AG09319 (cell line): ENCODE data around the gene COL6A3.

ENCODE experiments used
- DNase-seq: peaks from one replicate; pipeline ENCODE4 v3.0.0-alpha.2; 2010; ENCODE audit warnings: low read depth; ENCODE audit errors: extremely low read depth
- CTCF ChIP-seq: IDR thresholded peaks from 2 replicates; pipeline ENCODE4 v1.5.1; 2011; ENCODE audit warnings: low read depth, mild to moderate bottlenecking, inconsistent platforms, low read length, moderate library complexity

The COL6A3 gene

GRCh38 chr2:237405605-237406004 is 8.4 kb downstream of the COL6A3 start:
- no peak for DNase-seq
- no peak for TF ChIP-seq CTCF

DNA sequence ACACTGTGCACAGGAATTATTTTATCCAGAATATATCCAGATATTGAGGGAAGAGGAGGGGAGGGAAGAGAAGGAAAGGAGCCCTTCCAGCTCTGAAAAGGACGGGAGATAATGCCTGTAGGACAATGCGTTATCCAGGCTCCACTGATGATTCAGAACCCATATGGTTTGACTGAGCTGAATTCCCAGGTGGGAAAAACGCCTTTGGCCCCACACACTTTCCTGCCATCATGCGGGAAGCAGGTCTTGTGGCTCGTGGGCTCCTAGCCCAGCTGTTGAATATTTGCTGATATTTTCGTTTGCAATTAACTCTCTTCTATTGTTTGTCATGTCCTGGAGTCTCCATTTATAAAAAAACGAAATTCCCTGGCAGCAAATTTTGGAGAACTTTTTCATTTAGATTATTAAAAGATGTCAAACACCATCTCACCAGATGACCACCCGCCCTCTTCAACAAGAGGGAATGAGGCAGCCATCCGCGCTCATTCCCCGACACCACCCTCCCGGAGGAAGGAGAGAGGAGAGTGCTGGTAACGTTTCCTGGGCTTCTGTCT is 8.9 kb downstream of the COL6A3 start:
- no peak for TF ChIP-seq CTCF
- no peak for DNase-seq

DNA sequence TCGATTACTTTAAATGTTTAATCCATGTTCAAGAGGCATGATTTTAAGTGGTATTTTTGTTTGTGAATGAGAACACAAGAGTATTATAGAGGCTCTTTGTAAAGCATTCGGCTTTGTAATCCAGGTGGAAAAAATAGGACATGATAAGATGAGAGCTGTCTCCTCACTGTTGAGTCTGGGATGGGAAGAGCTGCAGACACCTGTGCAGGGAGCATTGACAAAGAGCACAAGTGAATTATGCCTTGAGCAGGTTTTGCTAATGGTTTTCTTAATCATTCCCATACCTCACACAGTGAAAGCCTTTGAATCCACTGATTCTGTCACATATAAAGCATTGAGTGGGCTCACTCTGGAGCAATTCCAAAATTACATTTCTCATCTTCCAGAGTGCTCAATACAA is 9.6 kb downstream of the COL6A3 start:
- no peak for DNase-seq
- TF ChIP-seq CTCF: no peak

DNA sequence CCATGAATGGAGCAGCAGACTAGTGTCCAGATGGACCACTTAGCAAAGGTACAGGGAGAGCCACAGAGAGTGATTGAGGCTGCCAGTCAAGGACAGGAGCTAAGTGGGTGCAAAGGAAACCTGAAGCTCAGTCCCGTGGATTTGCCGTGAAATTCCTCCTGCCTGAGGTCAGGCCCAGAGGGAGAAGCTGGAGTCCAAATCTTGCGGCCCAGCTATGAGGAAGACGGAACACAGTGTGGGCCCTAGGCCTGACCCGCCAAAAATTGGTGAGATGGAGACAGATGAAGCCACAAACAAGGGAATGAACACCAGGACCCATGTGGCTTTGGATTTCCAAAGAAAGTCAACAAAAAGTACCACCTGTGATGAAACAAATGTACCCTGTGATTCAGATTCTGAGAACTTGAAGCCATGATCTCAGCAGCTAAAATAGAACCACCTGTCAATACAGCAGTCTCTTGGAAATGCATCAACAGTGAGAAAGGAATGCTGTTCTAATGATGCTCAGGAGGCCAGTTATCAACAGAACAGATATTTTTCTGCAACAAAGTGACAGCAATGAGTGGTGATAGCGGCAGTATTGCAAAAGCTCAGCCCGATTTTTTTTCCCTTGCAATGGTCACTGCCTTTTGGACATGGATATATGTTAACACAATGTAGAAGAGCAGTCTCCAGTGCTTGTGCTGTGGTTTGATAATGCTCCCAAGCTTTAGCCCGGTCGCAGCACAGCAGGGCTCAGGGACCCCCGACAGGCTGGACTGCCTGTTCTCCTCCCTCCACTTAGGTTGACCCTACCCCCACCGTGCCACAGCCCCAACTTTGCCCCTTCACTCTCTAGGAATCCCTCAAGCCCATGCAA is 10.7 kb downstream of the COL6A3 start:
- peak; percentile 61 for DNase-seq
- no peak for TF ChIP-seq CTCF

DNA sequence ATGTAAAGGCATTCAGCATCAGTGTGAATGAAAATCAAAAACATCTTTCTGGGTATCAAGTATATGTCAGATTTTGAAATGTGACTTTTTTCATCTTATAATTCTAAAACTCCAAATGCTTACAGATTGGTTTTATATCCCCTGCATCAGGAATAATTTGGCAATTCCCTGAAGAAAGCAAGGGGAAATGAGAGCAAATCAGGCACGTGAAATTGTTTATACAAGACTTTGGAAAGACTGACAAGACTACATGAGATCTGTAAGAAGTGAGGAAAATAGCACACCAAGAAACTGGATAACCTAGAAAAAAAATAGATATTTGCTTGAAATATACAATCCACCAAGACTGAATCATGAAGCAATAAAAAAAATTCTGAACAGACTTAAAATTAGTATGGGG is 13.8 kb downstream of the COL6A3 start:
- no peak for DNase-seq
- TF ChIP-seq CTCF: no peak

GRCh38 chr2:237397072-237397471 is 16.9 kb downstream of the COL6A3 start:
- TF ChIP-seq CTCF: no peak
- no peak for DNase-seq

DNA sequence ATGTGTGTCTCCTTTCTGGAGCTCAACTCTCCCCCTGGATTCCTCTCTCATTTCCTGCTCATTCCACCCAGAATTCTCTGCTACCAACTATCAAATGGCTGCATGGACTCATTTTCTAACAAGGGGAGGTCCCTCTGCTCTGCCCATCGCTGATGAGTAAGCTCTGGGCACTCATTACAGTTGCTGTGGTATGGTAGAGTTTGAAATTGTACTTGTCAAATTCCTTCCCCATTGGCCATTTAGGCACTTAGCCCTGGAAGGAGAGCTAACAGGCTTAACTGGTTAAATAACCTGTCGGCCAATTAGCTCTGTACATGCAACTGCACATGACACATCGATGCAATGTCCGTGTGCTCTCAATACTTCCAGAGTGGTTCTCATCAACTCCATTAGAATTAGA is 20.4 kb downstream of the COL6A3 start:
- TF ChIP-seq CTCF: no peak
- DNase-seq: no peak
